ENCODE measurements around the gene SGCD.

SGCD gene

GRCh38 chr5:156456857-156457256, 129.9 kb downstream of the SGCD start:
- H3K4me3 ChIP-seq (ENCODE audit: low read depth, low read length) = no peak overlapping the region
- no peak for TF ChIP-seq CTCF (IDR thresholded peaks at IDR 0.05; ENCODE audit: insufficient read depth, low read length, missing control alignments)
- DNase-seq (ENCODE audit: low read depth, low spot score) = no peak
- CTCF ChIA-PET = interaction anchor here (0.6 to 1.2 kb wide), 3 partner anchors 12 to 360 kb away, joined by 3 read pairs; no protein-coding TSS in a partner anchor
- POLR2A ChIA-PET = no interaction called here

- ChIA-PET POLR2A (no interaction called here), CTCF (interaction anchor here (0.6 kb wide), 1 partner anchor 355 kb away, joined by 3 read pairs; no protein-coding TSS in a partner anchor)
- no peak for TF ChIP-seq CTCF (IDR thresholded peaks at IDR 0.05; ENCODE audit: insufficient read depth, low read length, missing control alignments)
- no peak for DNase-seq (ENCODE audit: low read depth, low spot score)
- H3K4me3 ChIP-seq (ENCODE audit: low read depth, low read length) = no peak overlapping the region
Measured at GRCh38 chr5:156459812-156460385, 132.9 kb downstream of the SGCD start.

DNA sequence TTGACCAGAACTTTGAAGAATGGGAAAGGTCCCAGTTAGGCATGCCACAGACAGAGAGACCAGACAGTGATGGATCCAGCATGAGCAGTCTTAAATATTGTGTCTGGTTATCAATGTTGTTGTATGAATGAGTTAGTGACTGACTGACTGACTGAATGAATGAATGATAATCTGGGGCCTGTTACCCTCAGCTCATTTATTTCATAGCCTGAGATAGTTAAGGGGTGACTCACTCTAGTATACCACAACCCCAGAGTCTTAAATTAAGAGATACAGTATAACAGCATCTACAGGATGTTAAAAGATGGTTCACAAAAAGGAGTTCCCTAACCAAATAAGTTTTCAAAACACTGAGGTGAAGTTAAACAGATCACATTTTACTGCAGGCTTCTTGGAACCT, 133.5 kb downstream of the SGCD start:
- no peak for DNase-seq (ENCODE audit: low read depth, low spot score)
- TF ChIP-seq CTCF (IDR thresholded peaks at IDR 0.05; ENCODE audit: insufficient read depth, low read length, missing control alignments) = no peak
- POLR2A ChIA-PET = no interaction called here
- CTCF ChIA-PET = interaction anchor here (0.6 kb wide), 1 partner anchor 354 kb away, joined by 3 read pairs; no protein-coding TSS in a partner anchor
- H3K4me3 ChIP-seq (ENCODE audit: low read depth, low read length) = no peak overlapping the region

DNA sequence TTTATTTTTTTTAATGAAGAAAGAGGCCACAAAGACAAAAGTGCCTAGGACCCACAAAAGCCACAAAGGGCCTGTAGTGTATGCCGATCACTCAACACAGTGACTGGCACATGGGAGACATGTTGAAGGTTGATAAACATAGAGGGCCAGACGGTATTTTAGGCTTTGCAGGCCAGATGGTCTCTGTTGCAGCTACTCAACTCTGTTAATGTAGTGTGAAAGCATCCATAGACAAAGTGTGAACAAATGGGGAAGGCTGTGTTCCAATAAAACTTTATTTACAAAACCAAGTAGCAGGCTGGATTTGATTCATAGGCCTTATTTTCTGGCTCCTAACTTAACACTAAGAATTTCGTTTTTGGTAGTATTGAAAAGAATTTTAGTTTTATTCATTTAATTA, 139.9 kb downstream of the SGCD start:
- H3K4me3 ChIP-seq (ENCODE audit: low read depth, low read length) = no peak overlapping the region
- no peak for TF ChIP-seq CTCF (IDR thresholded peaks at IDR 0.05; ENCODE audit: insufficient read depth, low read length, missing control alignments)
- ChIA-PET CTCF (no interaction called here), POLR2A (no interaction called here)
- no peak for DNase-seq (ENCODE audit: low read depth, low spot score)

- POLR2A ChIA-PET = no interaction called here
- H3K4me3 ChIP-seq (ENCODE audit: low read depth, low read length) = no peak overlapping the region
- no peak for DNase-seq (ENCODE audit: low read depth, low spot score)
- CTCF ChIA-PET = no interaction called here
- no peak for TF ChIP-seq CTCF (IDR thresholded peaks at IDR 0.05; ENCODE audit: insufficient read depth, low read length, missing control alignments)
Measured at GRCh38 chr5:156469636-156470035, 142.7 kb downstream of the SGCD start.

DNA sequence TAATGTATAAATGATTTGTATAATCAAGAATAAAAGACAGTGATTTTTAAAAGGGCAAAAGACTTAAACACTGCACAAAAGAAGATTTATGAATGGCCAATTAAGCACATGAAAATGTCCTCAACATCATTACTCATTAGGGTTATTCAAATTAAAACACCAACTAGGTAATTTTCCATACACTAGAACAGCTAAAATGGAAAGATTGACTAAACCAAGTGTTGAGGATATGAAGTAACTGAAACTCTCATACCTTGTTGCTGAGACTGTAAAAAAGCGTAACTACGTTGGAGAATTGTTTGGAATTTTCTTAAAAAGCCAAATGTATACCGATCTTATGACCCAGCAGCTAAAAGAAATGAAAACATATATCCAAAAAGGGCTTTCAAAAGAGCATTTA, 144.9 kb downstream of the SGCD start:
- POLR2A ChIA-PET = no interaction called here
- no peak overlapping the region for H3K4me3 ChIP-seq (ENCODE audit: low read depth, low read length)
- CTCF ChIA-PET = no interaction called here
- DNase-seq (ENCODE audit: low read depth, low spot score) = no peak
- no peak for TF ChIP-seq CTCF (IDR thresholded peaks at IDR 0.05; ENCODE audit: insufficient read depth, low read length, missing control alignments)

All from AG04449 (cell line).